Measurements from ENCODE around the gene TMEM132A. TPM values are rescaled to one million over a fixed set of nuclear protein-coding genes. Genes with fewer than 3 reads are reported as not detected.
"Not testable (repeated sequence)": the region's sequence is repeated elsewhere in the genome, so short reads cannot be mapped to it uniquely, and the experiment has no call there.

TMEM132A gene
- total RNA-seq, 1 donor from 2014 or later: 597 TPM

- Histone ChIP-seq H3K4me3 (ENCODE audit: low read depth, low read length) (no peak overlapping the region), H3K36me3 (ENCODE audit: control insufficient read depth, insufficient read depth, low read length) (no peaks in the 10 kb centered on the region), H3K27me3 (ENCODE audit: control insufficient read depth, insufficient read depth, low read length) (peaks cover 2% of the 10 kb centered on the region)
- DNase-seq (ENCODE audit: low read depth): no peak
- TF ChIP-seq CTCF (IDR thresholded peaks at IDR 0.05; ENCODE audit: insufficient read depth, low read length, poor library complexity, severe bottlenecking): no peak
These were observed 15.5 kb upstream of the TMEM132A start for GRCh38 chr11:60908803-60909202.

- not testable (repeated sequence) for H3K4me3 ChIP-seq (ENCODE audit: low read depth, low read length); H3K36me3 ChIP-seq (ENCODE audit: control insufficient read depth, insufficient read depth, low read length); H3K27me3 ChIP-seq (ENCODE audit: control insufficient read depth, insufficient read depth, low read length); DNase-seq (ENCODE audit: low read depth)
These were observed 14.5 kb upstream of the TMEM132A start for GRCh38 chr11:60909680-60910280.

- H3K36me3 ChIP-seq (ENCODE audit: control insufficient read depth, insufficient read depth, low read length): no peaks in the 10 kb centered on the region
- peaks cover 2% of the 10 kb centered on the region for H3K27me3 ChIP-seq (ENCODE audit: control insufficient read depth, insufficient read depth, low read length)
- H3K4me3 ChIP-seq (ENCODE audit: low read depth, low read length): no peak overlapping the region
These were observed 14.0 kb upstream of the TMEM132A start for GRCh38 chr11:60910281-60910687.

GRCh38 chr11:60910711-60911380, 13.4 kb upstream of the TMEM132A start:
- no peak for DNase-seq (ENCODE audit: low read depth)
- TF ChIP-seq CTCF (IDR thresholded peaks at IDR 0.05; ENCODE audit: insufficient read depth, low read length, poor library complexity, severe bottlenecking): no peak
- H3K4me3 ChIP-seq (ENCODE audit: low read depth, low read length): no peak overlapping the region

More at GRCh38 chr11:60910281-60910687, 14.0 kb upstream of the TMEM132A start:
- no peak for TF ChIP-seq CTCF (IDR thresholded peaks at IDR 0.05; ENCODE audit: insufficient read depth, low read length, poor library complexity, severe bottlenecking)
- DNase-seq (ENCODE audit: low read depth): no peak

GRCh38 chr11:60912223-60912850, 11.9 kb upstream of the TMEM132A start:
- no peak for DNase-seq (ENCODE audit: low read depth)
- Histone ChIP-seq H3K4me3 (ENCODE audit: low read depth, low read length) (no peak overlapping the region), H3K36me3 (ENCODE audit: control insufficient read depth, insufficient read depth, low read length) (no peaks in the 10 kb centered on the region), H3K27me3 (ENCODE audit: control insufficient read depth, insufficient read depth, low read length) (peaks cover 2% of the 10 kb centered on the region)
- no peak for TF ChIP-seq CTCF (IDR thresholded peaks at IDR 0.05; ENCODE audit: insufficient read depth, low read length, poor library complexity, severe bottlenecking)

More at GRCh38 chr11:60910711-60911380, 13.4 kb upstream of the TMEM132A start:
- H3K36me3 ChIP-seq (ENCODE audit: control insufficient read depth, insufficient read depth, low read length): no peaks in the 10 kb centered on the region
- peaks cover 2% of the 10 kb centered on the region for H3K27me3 ChIP-seq (ENCODE audit: control insufficient read depth, insufficient read depth, low read length)

GRCh38 chr11:60912851-60913528, 11.3 kb upstream of the TMEM132A start:
- H3K36me3 ChIP-seq (ENCODE audit: control insufficient read depth, insufficient read depth, low read length): no peaks in the 10 kb centered on the region
- TF ChIP-seq CTCF (IDR thresholded peaks at IDR 0.05; ENCODE audit: insufficient read depth, low read length, poor library complexity, severe bottlenecking): no peak
- peaks cover 2% of the 10 kb centered on the region for H3K27me3 ChIP-seq (ENCODE audit: control insufficient read depth, insufficient read depth, low read length)
- DNase-seq (ENCODE audit: low read depth): no peak
- no peak overlapping the region for H3K4me3 ChIP-seq (ENCODE audit: low read depth, low read length)

All from kidney epithelial cell (primary cell).